Endodermal cell (in vitro differentiated cells): Measurements from ENCODE around the gene ASTN2. TPM values are rescaled to one million over a fixed set of nuclear protein-coding genes. Genes with fewer than 3 reads are reported as not detected.

Source experiments
- DNase-seq: peaks from one replicate; pipeline ENCODE4 v3.0.0-alpha.2; 2017
- H3K27ac ChIP-seq: 2 replicates; pipeline ENCODE4 v1.5.1; 2013; ENCODE audit warnings: mild to moderate bottlenecking, low read depth, low read length, moderate library complexity
- H3K27me3 ChIP-seq: 2 replicates; pipeline ENCODE4 v1.6.1; 2013; ENCODE audit warnings: mild to moderate bottlenecking, low read length, moderate library complexity; ENCODE audit not compliant: insufficient read depth, control insufficient read depth, poor library complexity, severe bottlenecking
- H3K36me3 ChIP-seq: 2 replicates; pipeline ENCODE4 v1.7.0; 2013; ENCODE audit warnings: mild to moderate bottlenecking, low read length, moderate library complexity; ENCODE audit not compliant: control insufficient read depth, insufficient read depth
- H3K4me1 ChIP-seq: one replicate; pipeline ENCODE4 v1.7.0; 2013; ENCODE audit warnings: low read length; ENCODE audit not compliant: control insufficient read depth, insufficient read depth
- H3K4me3 ChIP-seq: 2 replicates; pipeline ENCODE4 v1.5.1; 2013; ENCODE audit warnings: mild to moderate bottlenecking, low read length, moderate library complexity
- H3K9ac ChIP-seq: 2 replicates; pipeline ENCODE4 v1.6.1; 2013; ENCODE audit warnings: mild to moderate bottlenecking, low read length, moderate library complexity; ENCODE audit not compliant: poor library complexity, severe bottlenecking; ENCODE audit errors: extremely low read depth
- H3K9me3 ChIP-seq: 2 replicates; pipeline ENCODE4 v1.6.1; 2013; ENCODE audit warnings: mild to moderate bottlenecking, low read length, moderate library complexity; ENCODE audit not compliant: control insufficient read depth
- H3K27ac Mint-ChIP-seq: 2 replicates; pipeline ENCODE4 v1.8.0; 2020; ENCODE audit warnings: mixed read lengths
- H3K27me3 Mint-ChIP-seq: 2 replicates; pipeline ENCODE4 v1.8.0; 2021; ENCODE audit warnings: mild to moderate bottlenecking, mixed read lengths; ENCODE audit not compliant: insufficient read depth
- H3K36me3 Mint-ChIP-seq: 2 replicates; pipeline ENCODE4 v1.8.0; 2020; ENCODE audit warnings: low read depth, mixed read lengths
- H3K4me1 Mint-ChIP-seq: 2 replicates; pipeline ENCODE4 v1.8.0; 2020; ENCODE audit warnings: mixed read lengths
- H3K4me3 Mint-ChIP-seq: 2 replicates; pipeline ENCODE4 v1.8.0; 2020; ENCODE audit warnings: mild to moderate bottlenecking, moderate library complexity, mixed read lengths
- H3K9me3 Mint-ChIP-seq: 2 replicates; pipeline ENCODE4 v1.8.0; 2020; ENCODE audit warnings: mild to moderate bottlenecking, mixed read lengths
- WGBS, 2 experiments: methylation state at CpG; one replicate each; pipeline versions ENCODE4 v1.1.5 to v1.1.7; 2013; ENCODE audit warnings: missing lambda C conversion rate in 2 of 2, mixed read lengths in 1 of 2; ENCODE audit not compliant: insufficient coverage in 1 of 2, insufficient read length in 1 of 2; 5-methylcytosine and 5-hydroxymethylcytosine counted together
- total RNA-seq, 2 donors: library from RNA; stranded (reverse); fragmentation: NEBNext Ultra II Directional in 1 of 2; extraction: Animal tissue kit (Norgen Biotek cat#: 25700) in 1 of 2; gene quantifications; 2 replicates in 1 of 2; 3 replicates in 1 of 2; pipeline ENCODE4 v1.2.1, GENCODE V29; 2021
- TF ChIP-seq, protein P1 (sequence below): fragments of 200-600 bp; sonication (generic); conservative IDR thresholded peaks from 2 replicates; pipeline ENCODE4 v1.5.0; 2021; ENCODE audit warnings: antibody characterized with exemption, mild to moderate bottlenecking

ASTN2 gene
- total RNA-seq, 2 donors from 2014 or later, result 8.9 to 10.4 TPM

DNA sequence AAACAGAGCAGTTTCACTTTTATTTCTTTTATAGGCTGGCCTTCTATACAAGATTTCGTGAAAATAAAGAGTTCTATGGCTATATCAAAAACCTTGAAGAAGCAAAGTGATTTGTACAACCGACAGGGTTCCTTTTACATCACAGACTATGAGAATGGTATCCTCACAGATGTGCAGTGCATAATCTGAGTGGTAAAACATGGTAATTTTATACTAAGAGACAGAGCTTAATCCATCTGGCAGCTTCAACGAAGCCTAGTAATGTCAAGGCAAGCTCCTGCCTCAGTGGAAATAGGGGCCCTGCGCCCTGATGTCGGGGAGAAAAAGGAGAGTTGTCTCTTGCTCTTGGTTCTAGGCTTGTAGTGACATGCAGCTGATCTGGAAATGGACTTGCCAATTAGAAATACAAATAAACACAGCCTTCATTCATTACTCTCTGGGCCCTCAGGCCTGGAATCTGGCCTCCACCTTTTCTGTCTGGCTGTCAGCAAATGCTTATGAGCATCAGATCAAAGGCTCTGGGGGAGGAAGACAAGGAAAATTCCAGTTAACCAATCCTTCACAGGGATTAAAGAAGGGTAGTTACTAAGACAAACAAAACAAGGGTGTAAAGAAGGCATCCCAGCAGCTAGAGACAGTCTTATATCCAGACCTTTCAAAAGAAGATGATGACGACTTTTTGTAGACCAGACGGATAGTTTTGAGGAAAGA is 761.4 kb downstream of the ASTN2 start:
- no peak for DNase-seq
- 90 to 95% methylated on average over 6 to 7 of the region's 7 CpGs for WGBS, 2 experiments

DNA sequence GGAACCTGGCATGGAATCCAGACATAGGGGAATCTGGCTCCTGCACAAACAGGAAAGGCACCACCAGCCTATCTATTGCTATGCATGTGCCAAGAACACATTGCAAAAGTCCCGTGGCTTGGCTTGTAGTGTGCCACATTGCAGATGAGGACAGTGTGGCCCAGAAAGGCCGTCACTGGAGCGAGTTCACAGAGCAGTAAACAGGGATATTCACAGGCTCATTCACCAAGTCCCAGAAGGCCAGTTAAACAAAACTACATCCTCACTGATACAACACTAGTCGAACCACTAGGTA is 767.4 kb downstream of the ASTN2 start:
- H3K4me3 Mint-ChIP-seq, result no peak overlapping the region
- peaks cover 4% of the 10 kb centered on the region for H3K4me1 Mint-ChIP-seq
- H3K27ac Mint-ChIP-seq, result no peak overlapping the region
- no peak overlapping the region for H3K27ac ChIP-seq
- 97 to 100% methylated on average over 3 to 4 of the region's 4 CpGs for WGBS, 2 experiments
- no peaks in the 10 kb centered on the region for H3K36me3 ChIP-seq
- no peaks in the 10 kb centered on the region for H3K9me3 Mint-ChIP-seq
- no peak overlapping the region for H3K9ac ChIP-seq
- H3K27me3 ChIP-seq, result no peaks in the 10 kb centered on the region
- no peaks in the 10 kb centered on the region for H3K27me3 Mint-ChIP-seq
- no peaks in the 10 kb centered on the region for H3K9me3 ChIP-seq
- no peaks in the 10 kb centered on the region for H3K36me3 Mint-ChIP-seq
- H3K4me3 ChIP-seq, result no peak overlapping the region
- H3K4me1 ChIP-seq, result peaks cover 1% of the 10 kb centered on the region
- TF ChIP-seq, protein P1, sequence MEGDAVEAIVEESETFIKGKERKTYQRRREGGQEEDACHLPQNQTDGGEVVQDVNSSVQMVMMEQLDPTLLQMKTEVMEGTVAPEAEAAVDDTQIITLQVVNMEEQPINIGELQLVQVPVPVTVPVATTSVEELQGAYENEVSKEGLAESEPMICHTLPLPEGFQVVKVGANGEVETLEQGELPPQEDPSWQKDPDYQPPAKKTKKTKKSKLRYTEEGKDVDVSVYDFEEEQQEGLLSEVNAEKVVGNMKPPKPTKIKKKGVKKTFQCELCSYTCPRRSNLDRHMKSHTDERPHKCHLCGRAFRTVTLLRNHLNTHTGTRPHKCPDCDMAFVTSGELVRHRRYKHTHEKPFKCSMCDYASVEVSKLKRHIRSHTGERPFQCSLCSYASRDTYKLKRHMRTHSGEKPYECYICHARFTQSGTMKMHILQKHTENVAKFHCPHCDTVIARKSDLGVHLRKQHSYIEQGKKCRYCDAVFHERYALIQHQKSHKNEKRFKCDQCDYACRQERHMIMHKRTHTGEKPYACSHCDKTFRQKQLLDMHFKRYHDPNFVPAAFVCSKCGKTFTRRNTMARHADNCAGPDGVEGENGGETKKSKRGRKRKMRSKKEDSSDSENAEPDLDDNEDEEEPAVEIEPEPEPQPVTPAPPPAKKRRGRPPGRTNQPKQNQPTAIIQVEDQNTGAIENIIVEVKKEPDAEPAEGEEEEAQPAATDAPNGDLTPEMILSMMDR, result no peak
- DNase-seq, result no peak

More for the DNA sequence above, 761.4 kb downstream of the ASTN2 start:
- no peak overlapping the region for H3K4me3 Mint-ChIP-seq
- TF ChIP-seq, protein P1, result no peak
- peaks cover 4% of the 10 kb centered on the region for H3K4me1 Mint-ChIP-seq
- H3K9me3 ChIP-seq, result no peaks in the 10 kb centered on the region
- no peaks in the 10 kb centered on the region for H3K4me1 ChIP-seq
- no peaks in the 10 kb centered on the region for H3K27me3 Mint-ChIP-seq
- H3K27me3 ChIP-seq, result no peaks in the 10 kb centered on the region
- H3K27ac ChIP-seq, result no peak overlapping the region
- no peaks in the 10 kb centered on the region for H3K36me3 Mint-ChIP-seq
- H3K4me3 ChIP-seq, result no peak overlapping the region
- H3K9ac ChIP-seq, result no peak overlapping the region
- no peak overlapping the region for H3K27ac Mint-ChIP-seq
- H3K9me3 Mint-ChIP-seq, result no peaks in the 10 kb centered on the region
- H3K36me3 ChIP-seq, result no peaks in the 10 kb centered on the region

DNA sequence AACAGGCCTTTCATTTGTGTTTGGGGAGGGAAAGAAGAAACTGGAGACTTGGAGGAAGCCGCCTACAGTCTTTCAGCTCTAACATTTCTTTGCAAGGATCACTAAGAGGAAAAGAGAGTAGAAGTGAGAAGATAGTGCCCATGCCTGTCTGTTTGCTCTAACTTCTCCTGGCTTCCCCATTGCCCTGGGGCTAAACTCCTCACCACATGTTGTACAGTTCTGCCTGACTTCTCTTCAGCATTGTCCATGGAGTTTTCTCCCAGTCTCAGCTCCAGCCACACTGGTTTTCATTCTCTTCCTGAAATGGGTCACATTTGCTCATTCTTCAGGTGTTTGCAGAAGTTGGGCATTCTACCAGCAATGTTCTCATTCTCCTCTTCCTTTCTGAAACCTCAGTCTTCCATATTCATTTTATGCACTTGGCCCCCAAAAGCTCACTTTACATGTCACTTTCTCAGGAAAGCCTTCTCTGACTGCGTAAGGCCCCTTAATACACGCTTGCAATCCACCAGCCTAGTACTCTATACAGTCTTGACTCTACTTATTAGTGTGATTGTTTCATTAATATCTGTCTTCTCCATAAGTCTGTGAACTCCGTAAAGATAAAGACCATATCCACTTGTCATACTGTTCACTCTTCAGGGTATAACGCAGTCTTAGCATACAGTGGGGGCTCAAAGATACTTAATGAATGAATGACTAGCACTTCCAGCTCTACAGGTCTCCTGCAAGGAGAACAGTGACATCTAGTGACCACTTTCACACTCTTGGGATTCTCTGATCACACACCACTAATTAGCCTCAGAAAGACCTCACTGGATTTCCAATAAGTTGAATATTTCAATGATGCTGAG is 768.0 kb downstream of the ASTN2 start:
- no peak overlapping the region for H3K27ac ChIP-seq
- TF ChIP-seq, protein P1, result peak; percentile 88
- H3K27me3 ChIP-seq, result no peaks in the 10 kb centered on the region
- H3K27me3 Mint-ChIP-seq, result no peaks in the 10 kb centered on the region
- no peaks in the 10 kb centered on the region for H3K9me3 Mint-ChIP-seq
- no peak overlapping the region for H3K9ac ChIP-seq
- no peaks in the 10 kb centered on the region for H3K9me3 ChIP-seq
- DNase-seq, result no peak
- peaks cover 4% of the 10 kb centered on the region for H3K4me1 Mint-ChIP-seq
- H3K4me3 ChIP-seq, result no peak overlapping the region
- no peak overlapping the region for H3K27ac Mint-ChIP-seq
- H3K36me3 ChIP-seq, result no peaks in the 10 kb centered on the region
- 85 to 100% methylated on average over 1 to 5 of the region's 5 CpGs for WGBS, 2 experiments
- H3K4me1 ChIP-seq, result peaks cover 3% of the 10 kb centered on the region
- H3K4me3 Mint-ChIP-seq, result no peak overlapping the region
- no peaks in the 10 kb centered on the region for H3K36me3 Mint-ChIP-seq
